HG02571 (cell line): ENCODE data around the gene PTPRCAP.

Source experiments
- ATAC-seq: cut with Tn5 transposase; IDR thresholded peaks from one replicate; pipeline ENCODE4 v1.9.1; 2021; ENCODE audit warnings: mild to moderate bottlenecking, moderate library complexity; ENCODE audit not compliant: unreplicated experiment

Gene PTPRCAP

GRCh38 chr11:67398661-67399563 lies 38.6 kb downstream of the PTPRCAP start:
- no peak for ATAC-seq

- no peak for ATAC-seq
These were observed 39.4 kb downstream of the PTPRCAP start for GRCh38 chr11:67397986-67398660.

- no peak for ATAC-seq
These were observed 39.9 kb downstream of the PTPRCAP start for GRCh38 chr11:67397536-67397935.

- no peak for ATAC-seq
These were observed 40.7 kb downstream of the PTPRCAP start for GRCh38 chr11:67396587-67397389.

- ATAC-seq = no peak
These were observed 41.3 kb downstream of the PTPRCAP start for GRCh38 chr11:67396259-67396581.

- ATAC-seq = no peak
These were observed 41.8 kb downstream of the PTPRCAP start for GRCh38 chr11:67395555-67396258.

- no peak for ATAC-seq
These were observed 43.5 kb downstream of the PTPRCAP start for GRCh38 chr11:67393990-67394389.

GRCh38 chr11:67393437-67393836 lies 44.0 kb downstream of the PTPRCAP start:
- ATAC-seq = no peak

GRCh38 chr11:67392183-67392715 lies 45.2 kb downstream of the PTPRCAP start:
- no peak for ATAC-seq

GRCh38 chr11:67391304-67392182 lies 45.9 kb downstream of the PTPRCAP start, which contains the start of gene RAD9A:
Gene RAD9A (plus strand): TSS chr11:67391986. CDS start chr11:67392045, 59 bp downstream.
- ATAC-seq = peak; percentile 61

- no peak for ATAC-seq
These were observed 46.6 kb downstream of the PTPRCAP start for GRCh38 chr11:67390947-67391303.

GRCh38 chr11:67389477-67389876 lies 48.0 kb downstream of the PTPRCAP start:
- no peak for ATAC-seq

- ATAC-seq = no peak
These were observed 50.0 kb downstream of the PTPRCAP start for GRCh38 chr11:67387518-67387917.

- no peak for ATAC-seq
These were observed 50.4 kb downstream of the PTPRCAP start for GRCh38 chr11:67387069-67387468.
